RCC 7860 (cell line): ENCODE data around the gene NPW.
A peak's percentile ranks its signal among the peaks of the same experiment; 100 is the strongest.
"Not testable (repeated sequence)": the region's sequence is repeated elsewhere in the genome, so short reads cannot be mapped to it uniquely, and the experiment has no call there.

Experiments used
- DNase-seq: peaks from one replicate; pipeline ENCODE4 v3.0.0-alpha.2; 2015; ENCODE audit warnings: low spot score
- FAIRE-seq: peaks from 2 replicates; lab custom pipeline; 2012; peaks lifted over from hg19 to GRCh38; lab: Jason Lieb, UNC

Gene NPW

GRCh38 chr16:2001456-2002355 is 17.9 kb upstream of the NPW start:
- DNase-seq (no peak), FAIRE-seq (no peak)

GRCh38 chr16:2002406-2003230 is 17.0 kb upstream of the NPW start:
- FAIRE-seq (no peak), DNase-seq (no peak)

- FAIRE-seq (no peak), DNase-seq (no peak)
Measured at GRCh38 chr16:2003231-2003826, 16.3 kb upstream of the NPW start.

GRCh38 chr16:2003827-2004641 is 15.6 kb upstream of the NPW start:
- FAIRE-seq = peak; percentile 21

DNA sequence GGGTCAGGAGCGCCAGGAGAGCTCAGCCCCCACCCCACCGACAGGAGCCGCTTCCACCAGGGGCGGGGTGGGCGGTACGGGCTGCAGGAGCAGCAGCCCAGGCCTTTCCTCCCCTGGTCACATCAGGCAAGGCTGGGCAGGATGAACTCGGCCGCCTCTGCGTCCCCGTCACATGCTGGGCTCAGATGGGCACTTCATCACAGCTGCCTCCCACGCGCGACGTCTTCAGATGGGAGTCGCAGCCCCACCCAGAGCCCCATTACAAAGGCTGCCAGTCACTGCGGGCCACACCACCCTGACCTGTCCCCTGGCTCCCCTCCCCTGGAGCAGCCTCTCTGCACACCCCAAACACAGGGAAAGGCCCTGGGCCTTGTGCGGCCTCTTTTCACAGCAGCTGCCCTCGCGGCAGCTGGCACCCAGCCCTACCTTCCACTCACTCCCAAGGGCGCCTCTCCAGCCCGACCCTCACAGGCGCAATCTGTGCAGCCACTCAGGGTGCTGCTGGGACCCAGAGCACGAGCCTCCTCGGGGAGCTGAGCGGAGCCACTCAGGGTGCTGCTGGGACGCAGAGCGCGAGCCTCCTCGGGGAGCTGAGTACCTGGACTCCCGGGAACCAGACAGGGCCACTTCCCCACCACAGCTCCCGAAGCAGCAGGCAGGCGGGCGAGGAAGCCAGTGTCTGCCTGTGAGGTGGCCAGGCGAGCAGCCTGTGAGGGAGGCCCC is 14.6 kb upstream of the NPW start:
- no peak for FAIRE-seq
- DNase-seq = no peak

More at GRCh38 chr16:2003827-2004641, 15.6 kb upstream of the NPW start:
- peak; percentile 72 for DNase-seq

GRCh38 chr16:2005646-2006045 is 13.9 kb upstream of the NPW start:
- DNase-seq (no peak), FAIRE-seq (no peak)

DNA sequence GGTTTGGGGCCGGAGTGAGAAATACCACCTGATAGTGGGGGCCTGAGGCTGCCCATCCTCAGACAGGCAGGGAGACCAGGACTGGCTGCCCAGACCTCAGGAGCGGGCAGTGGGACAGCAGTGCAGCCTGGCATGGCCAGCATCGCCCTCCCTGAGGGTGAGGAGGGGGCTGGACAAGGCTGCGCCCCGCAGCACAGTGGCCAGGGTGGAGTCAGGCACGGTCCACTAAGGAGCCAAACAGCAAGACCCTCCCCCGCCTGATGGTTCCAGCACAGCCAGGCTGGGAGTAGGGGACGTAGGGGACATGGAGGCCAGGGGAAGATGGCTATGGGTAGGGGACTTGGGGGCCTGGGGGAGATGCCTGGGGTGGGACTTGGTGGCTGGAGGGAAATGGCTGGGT is 13.3 kb upstream of the NPW start:
- DNase-seq = no peak
- FAIRE-seq = no peak

- no peak for FAIRE-seq
Measured at GRCh38 chr16:2007081-2007836, 12.3 kb upstream of the NPW start.

GRCh38 chr16:2008009-2008526 is 11.5 kb upstream of the NPW start:
- DNase-seq (peak; percentile 12), FAIRE-seq (no peak)

More at GRCh38 chr16:2007081-2007836, 12.3 kb upstream of the NPW start:
- no peak for DNase-seq

DNA sequence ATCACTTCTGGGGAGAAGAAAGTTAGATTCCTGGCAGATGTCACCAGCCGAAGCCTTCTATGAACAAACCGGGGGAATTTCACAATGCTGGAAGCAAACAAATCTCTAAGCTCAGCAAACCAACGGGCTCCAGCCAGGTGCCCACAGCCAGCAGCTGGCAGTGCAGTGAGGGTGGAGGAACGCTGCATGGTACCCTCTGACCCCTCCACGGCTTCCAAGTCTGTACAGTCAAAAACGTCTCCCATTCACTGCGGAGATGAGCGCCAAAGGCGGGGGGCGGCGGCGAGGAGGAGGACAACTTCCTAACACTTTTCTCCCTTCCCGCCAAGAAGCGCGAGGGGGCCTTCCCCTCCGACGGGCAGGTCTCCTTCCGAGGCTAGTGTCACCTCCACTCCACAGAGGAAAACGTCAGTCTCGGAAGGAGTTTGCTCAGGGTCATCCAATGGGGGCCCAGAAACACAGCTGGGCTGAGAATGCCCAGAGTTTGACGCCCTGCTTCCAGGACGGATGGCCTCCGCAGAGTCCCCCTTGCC is 10.9 kb upstream of the NPW start:
- DNase-seq = no peak
- FAIRE-seq = no peak

DNA sequence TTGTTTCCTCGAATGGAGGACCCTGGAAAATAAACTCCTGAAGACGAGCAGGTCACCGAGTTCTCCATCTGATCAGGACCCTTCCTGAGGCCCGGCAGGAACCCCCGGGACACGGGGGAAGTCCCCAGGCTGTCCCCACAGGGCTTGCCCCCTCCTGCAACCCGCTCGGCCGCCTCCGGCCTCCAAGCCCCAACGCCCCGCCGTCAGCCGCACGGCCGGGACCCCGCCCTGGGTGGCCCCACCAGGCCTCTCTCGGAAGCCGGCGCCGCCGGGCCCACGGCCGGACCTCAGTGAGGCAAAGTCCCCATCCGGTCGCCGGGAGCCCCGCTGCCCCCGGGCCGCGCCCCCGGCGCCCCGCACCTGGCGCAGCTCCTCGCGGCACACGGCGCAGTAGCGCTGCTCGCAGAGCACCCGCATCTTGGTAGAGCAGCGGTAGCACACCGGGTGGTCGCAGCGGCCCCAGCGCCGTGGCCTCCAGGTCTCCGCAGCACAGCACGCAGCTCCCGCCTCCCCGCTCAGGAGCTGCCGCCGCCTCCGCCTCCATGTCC is 10.3 kb upstream of the NPW start:
- no peak for DNase-seq
- FAIRE-seq = no peak

DNA sequence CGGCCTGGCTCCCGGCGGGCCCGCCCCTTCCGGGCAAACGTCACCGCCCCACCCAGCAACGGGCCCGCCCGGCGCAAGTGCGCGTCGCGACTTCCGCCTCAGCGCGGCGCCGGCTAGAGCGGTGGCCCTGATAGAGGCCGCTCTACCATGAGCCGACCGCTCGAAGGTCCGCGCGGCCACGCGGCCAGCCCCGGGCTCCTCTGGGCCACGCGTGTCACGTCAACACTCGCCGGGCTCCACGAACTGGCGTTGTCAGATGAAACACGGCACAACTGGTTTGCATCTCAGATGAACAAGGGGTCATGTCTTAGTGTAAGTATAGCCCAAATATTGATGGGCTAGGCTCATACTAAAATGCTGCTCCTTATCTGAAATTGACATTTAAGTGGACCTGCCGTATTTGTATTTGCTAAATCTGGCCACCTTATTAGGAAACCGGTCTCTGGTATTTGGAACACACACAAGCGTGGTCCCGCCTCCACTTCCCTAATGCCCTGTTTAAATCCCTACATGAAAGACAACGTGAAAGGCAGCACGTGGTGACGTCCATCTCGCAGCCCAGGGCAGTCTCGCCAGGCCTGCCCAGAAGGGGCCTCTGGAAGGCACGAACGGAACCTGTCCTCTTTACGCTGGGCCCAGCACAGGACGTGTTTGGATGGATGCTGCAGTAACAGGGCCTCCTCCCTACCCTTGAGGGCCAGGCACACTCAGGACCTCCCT is 9.6 kb upstream of the NPW start, which contains the start of gene ZNF598:
Gene ZNF598, minus strand, starts transcription at position 31 of the 720 bp plus-strand sequence.
- FAIRE-seq (no peak), DNase-seq (peak; percentile 65)

- FAIRE-seq, DNase-seq: not testable (repeated sequence)
Measured at GRCh38 chr16:2011726-2012125, 7.9 kb upstream of the NPW start.

- DNase-seq (no peak), FAIRE-seq (no peak)
Measured at GRCh38 chr16:2013527-2013926, 6.1 kb upstream of the NPW start.

DNA sequence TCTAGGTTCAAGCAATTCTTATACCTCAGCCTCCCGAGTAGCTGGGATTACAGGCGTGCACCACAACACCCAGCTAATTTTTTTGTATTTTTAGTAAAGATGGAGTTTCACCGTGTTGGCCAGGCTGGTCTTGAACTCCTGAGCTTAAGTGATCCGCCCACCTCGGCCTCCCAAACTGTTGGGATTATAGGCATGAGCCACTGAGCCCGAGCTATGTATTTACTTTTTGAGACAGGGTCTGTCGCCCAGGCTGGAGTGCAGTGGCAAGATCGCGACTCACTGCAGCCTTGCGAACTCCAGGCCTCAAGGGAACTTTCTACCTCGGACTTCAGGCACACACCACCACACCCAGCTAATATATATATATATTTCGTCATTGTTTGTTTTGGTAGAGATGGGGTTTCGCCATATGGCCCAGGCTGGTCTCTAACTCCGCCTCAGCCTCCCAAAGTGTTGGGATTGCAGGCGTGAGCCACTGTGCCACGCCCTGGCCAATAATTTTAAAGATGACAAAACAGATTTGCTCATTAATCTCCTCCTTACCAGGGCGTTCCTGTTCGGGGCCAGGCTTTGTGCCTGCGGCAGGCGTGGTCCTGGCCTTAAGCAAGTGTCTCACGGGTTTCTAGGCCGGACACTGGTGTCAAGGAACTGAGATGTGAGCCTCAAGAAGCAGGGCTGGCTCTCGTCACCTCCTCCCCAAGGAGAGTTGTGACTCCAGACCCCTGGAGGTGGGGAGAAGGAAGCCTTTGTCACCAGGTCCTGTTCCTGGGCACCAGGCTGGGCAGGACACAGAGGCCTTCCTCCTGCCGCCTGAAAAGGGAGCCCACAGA is 4.3 kb upstream of the NPW start:
- DNase-seq = no peak
- no peak for FAIRE-seq

GRCh38 chr16:2015947-2016208 is 3.7 kb upstream of the NPW start:
- no peak for DNase-seq
- no peak for FAIRE-seq

DNA sequence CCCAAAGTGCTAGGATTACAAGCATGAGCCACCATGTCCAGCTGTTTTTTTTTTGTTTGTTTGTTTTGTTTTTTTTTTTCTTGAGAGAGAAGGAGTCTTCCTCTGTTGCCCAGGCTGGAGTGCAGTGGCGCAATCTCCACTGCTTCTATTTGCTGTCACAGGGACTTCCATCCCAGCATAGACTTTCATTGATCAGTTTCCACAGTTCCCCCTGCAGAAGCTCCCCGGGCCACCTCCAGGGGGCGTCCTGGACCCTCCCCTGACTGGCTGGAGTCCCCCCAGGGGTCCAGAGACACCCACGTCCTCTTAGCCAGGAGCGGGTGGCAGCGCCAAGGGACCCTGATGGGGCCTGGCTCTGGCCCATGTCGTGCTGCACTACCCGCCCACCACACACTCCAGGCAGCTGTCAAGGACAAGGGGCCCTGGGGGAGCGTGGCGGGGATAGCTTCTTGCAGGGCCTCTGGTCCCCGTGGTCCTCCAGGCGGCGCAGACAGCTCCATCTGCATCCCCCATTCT is 3.1 kb upstream of the NPW start:
- no peak for DNase-seq
- no peak for FAIRE-seq
